ENCODE measurements around the gene CENPK. TPM values are rescaled to one million over a fixed set of nuclear protein-coding genes. Genes with fewer than 3 reads are reported as not detected.

CENPK gene
- total and polyA plus RNA-seq, 9 of the 15 experiments (the other 6 are each of a cell fraction or from before 2014, with no cell fraction given), result 30.8 to 134 (median 69.0) TPM

DNA sequence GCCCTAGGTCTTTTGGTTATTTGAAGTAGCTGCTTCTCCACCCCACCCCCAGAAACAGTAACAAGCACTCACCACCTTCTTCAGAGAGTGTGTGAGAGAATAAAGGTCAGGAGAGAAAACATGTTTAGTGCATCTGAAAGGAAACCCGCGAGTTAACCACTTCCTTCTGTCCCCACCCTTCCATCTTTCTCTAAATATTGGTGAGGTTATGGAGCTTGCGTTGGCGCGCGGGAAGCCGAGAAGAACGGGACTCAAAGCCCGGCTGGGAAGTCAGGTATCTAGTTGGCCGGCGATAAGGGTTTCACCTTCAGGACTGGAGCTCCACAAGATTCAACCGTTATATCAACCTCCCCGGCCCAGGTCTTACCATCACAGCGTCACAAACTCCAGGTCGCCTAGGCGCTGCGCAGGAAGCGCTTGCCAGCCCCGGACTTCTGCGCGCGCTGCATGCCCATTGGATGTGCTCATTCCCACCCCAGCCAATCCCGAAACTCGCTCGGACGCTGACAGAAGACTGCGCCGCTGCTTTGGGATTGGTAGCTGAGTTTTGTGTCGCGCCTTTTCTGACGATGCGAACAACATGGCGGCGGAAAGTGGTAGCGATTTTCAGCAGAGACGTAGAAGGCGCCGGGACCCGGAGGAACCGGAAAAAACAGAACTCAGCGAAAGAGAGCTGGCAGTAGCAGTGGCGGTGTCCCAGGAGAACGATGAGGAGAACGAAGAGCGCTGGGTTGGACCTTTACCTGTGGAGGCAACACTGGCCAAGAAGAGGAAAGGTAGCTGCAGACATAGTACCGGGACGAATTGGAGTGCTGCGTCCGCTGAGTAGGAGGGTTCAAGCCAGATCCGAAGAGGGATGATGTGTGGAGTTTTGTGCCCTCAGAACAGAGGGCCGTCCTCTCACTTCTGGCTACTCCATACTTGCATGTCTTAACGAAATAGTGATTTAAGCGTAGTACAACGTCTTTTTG is at the start of gene CENPK, which contains the start of gene PPWD1 (continued):
- TF ChIP-seq NBN (IDR thresholded peaks at IDR 0.05; ENCODE audit: low read depth) (peak; percentile 89), CBX5 (IDR thresholded peaks at IDR 0.05; ENCODE audit: borderline replicate concordance, low read depth) (no peak), SP2 (IDR thresholded peaks at IDR 0.05; ENCODE audit: extremely low read depth, low read depth, low read length, poor library complexity, severe bottlenecking) (no peak), TRIM28 (IDR thresholded peaks at IDR 0.05) (0 out of 2 replicates have a peak, but pooled peaks have one; percentile 16), CBX8 (IDR thresholded peaks at IDR 0.05; ENCODE audit: borderline replicate concordance, extremely low read depth, low read depth, low read length, poor library complexity, severe bottlenecking) (no peak), TEAD1 (CRISPR knock-in tag; IDR thresholded peaks at IDR 0.05) (0 out of 4 replicates have a peak, but pooled peaks of 1 of the 2 experiments have one; percentile 18), SRSF9 (IDR thresholded peaks at IDR 0.05; ENCODE audit: borderline replicate concordance, low read depth, low read length) (no peak), FOXK2 (conservative IDR thresholded peaks at IDR 0.05 in 1 of 2, IDR thresholded peaks at IDR 0.05 in 1 of 2; ENCODE audit: low read depth in 2 of 2) (peak; percentile 94 to 95), ZNF384 (IDR thresholded peaks at IDR 0.05; ENCODE audit: low read depth, low read length) (no peak), SAP30 (IDR thresholded peaks at IDR 0.05; ENCODE audit: borderline replicate concordance, insufficient read depth, low read depth, low read length, poor library complexity, severe bottlenecking) (peak; percentile 57), RBM17 (IDR thresholded peaks at IDR 0.05; ENCODE audit: borderline replicate concordance, low read depth, low read length) (no peak), ILF3 (IDR thresholded peaks at IDR 0.05; ENCODE audit: borderline replicate concordance) (no peak), KLF6 (CRISPR knock-in tag; IDR thresholded peaks at IDR 0.05; ENCODE audit: borderline replicate concordance) (no peak), TCFL5 (CRISPR knock-in tag; conservative IDR thresholded peaks at IDR 0.05) (no peak), ATF7 (IDR thresholded peaks at IDR 0.05) (peak; percentile 70; the same call in 1 of the 2 replicates), RNF2 (IDR thresholded peaks at IDR 0.05) (0 out of 2 replicates have a peak, but pooled peaks have one; percentile 47)
- TF ChIP-seq, protein P1, sequence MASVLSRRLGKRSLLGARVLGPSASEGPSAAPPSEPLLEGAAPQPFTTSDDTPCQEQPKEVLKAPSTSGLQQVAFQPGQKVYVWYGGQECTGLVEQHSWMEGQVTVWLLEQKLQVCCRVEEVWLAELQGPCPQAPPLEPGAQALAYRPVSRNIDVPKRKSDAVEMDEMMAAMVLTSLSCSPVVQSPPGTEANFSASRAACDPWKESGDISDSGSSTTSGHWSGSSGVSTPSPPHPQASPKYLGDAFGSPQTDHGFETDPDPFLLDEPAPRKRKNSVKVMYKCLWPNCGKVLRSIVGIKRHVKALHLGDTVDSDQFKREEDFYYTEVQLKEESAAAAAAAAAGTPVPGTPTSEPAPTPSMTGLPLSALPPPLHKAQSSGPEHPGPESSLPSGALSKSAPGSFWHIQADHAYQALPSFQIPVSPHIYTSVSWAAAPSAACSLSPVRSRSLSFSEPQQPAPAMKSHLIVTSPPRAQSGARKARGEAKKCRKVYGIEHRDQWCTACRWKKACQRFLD (CRISPR knock-in tag; IDR thresholded peaks at IDR 0.05), result no peak
- TF ChIP-seq, protein P2, sequence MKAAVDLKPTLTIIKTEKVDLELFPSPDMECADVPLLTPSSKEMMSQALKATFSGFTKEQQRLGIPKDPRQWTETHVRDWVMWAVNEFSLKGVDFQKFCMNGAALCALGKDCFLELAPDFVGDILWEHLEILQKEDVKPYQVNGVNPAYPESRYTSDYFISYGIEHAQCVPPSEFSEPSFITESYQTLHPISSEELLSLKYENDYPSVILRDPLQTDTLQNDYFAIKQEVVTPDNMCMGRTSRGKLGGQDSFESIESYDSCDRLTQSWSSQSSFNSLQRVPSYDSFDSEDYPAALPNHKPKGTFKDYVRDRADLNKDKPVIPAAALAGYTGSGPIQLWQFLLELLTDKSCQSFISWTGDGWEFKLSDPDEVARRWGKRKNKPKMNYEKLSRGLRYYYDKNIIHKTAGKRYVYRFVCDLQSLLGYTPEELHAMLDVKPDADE (conservative IDR thresholded peaks at IDR 0.05; ENCODE audit: control insufficient read depth, low read depth, low read length), result peak; percentile 38; the same call in 1 of the 2 replicates
- TF ChIP-seq, protein P3, sequence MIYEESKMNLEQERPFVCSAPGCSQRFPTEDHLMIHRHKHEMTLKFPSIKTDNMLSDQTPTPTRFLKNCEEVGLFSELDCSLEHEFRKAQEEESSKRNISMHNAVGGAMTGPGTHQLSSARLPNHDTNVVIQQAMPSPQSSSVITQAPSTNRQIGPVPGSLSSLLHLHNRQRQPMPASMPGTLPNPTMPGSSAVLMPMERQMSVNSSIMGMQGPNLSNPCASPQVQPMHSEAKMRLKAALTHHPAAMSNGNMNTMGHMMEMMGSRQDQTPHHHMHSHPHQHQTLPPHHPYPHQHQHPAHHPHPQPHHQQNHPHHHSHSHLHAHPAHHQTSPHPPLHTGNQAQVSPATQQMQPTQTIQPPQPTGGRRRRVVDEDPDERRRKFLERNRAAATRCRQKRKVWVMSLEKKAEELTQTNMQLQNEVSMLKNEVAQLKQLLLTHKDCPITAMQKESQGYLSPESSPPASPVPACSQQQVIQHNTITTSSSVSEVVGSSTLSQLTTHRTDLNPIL (CRISPR knock-in tag; IDR thresholded peaks at IDR 0.05), result no peak
- TF ChIP-seq, protein P4, sequence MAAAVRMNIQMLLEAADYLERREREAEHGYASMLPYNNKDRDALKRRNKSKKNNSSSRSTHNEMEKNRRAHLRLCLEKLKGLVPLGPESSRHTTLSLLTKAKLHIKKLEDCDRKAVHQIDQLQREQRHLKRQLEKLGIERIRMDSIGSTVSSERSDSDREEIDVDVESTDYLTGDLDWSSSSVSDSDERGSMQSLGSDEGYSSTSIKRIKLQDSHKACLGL (CRISPR knock-in tag; IDR thresholded peaks at IDR 0.05; ENCODE audit: borderline replicate concordance, poor library complexity, severe bottlenecking), result no peak

Measured in K562 (cell line).